Measurements from ENCODE around the gene YDJC. TPM values are rescaled to one million over a fixed set of nuclear protein-coding genes. Genes with fewer than 3 reads are reported as not detected.
"Not testable (repeated sequence)": the region's sequence is repeated elsewhere in the genome, so short reads cannot be mapped to it uniquely, and the experiment has no call there.

The YDJC gene
- total RNA-seq, 1 experiment from 2014 or later: 57.4 TPM

GRCh38 chr22:21581009-21581713 lies 48.7 kb downstream of the YDJC start:
- not testable (repeated sequence) for DNase-seq (ENCODE audit: low read depth)

GRCh38 chr22:21580623-21581007 lies 49.2 kb downstream of the YDJC start:
- DNase-seq (ENCODE audit: low read depth): not testable (repeated sequence)

GRCh38 chr22:21579474-21579851 lies 50.4 kb downstream of the YDJC start:
- DNase-seq (ENCODE audit: low read depth): no peak

Other genes with a start within 250 kb of the YDJC start
- 0.02 and 0.57 TPM in 2 replicates for gene RIMBP3B, start 246.3 kb downstream of the YDJC start, total RNA-seq (2014; rRNA removed; shearing (Covaris generic))
- gene HIC2, start 212.7 kb downstream of the YDJC start, total RNA-seq (2014; rRNA removed; shearing (Covaris generic)): 0.42 and 0.69 TPM in 2 replicates
- gene TMEM191C, start 162.6 kb downstream of the YDJC start, total RNA-seq (2014; rRNA removed; shearing (Covaris generic)): not detected in 2 replicates
- 0.17 and 1.2 TPM in 2 replicates for gene RIMBP3C, start 78.6 kb downstream of the YDJC start, total RNA-seq (2014; rRNA removed; shearing (Covaris generic))
- 86.0 and 94.3 TPM in 2 replicates for gene UBE2L3, start 62.3 kb downstream of the YDJC start, total RNA-seq (2014; rRNA removed; shearing (Covaris generic))
- gene CCDC116, start 2.7 kb upstream of the YDJC start, total RNA-seq (2014; rRNA removed; shearing (Covaris generic)): 0.05 TPM in 2 replicates
- gene SDF2L1, start 12.3 kb upstream of the YDJC start, total RNA-seq (2014; rRNA removed; shearing (Covaris generic)): 44.7 and 45.0 TPM in 2 replicates
- 18.9 and 26.0 TPM in 2 replicates for gene PPIL2, start 36.0 kb upstream of the YDJC start, total RNA-seq (2014; rRNA removed; shearing (Covaris generic))
- gene YPEL1, start 105.8 kb upstream of the YDJC start, total RNA-seq (2014; rRNA removed; shearing (Covaris generic)): 1.2 and 2.4 TPM in 2 replicates
- gene MAPK1, start 237.6 kb upstream of the YDJC start, total RNA-seq (2014; rRNA removed; shearing (Covaris generic)): 30.5 and 49.9 TPM in 2 replicates

Measured in M059J (cell line).